ENCODE measurements around the gene PXMP2. TPM values are rescaled to one million over a fixed set of nuclear protein-coding genes. Genes with fewer than 3 reads are reported as not detected.

PXMP2 gene
- total RNA-seq, 1 donor from 2014 or later, result 19.1 TPM

- H3K27ac Mint-ChIP-seq, result no peak overlapping the region
- intact Hi-C loops (cut with micrococcal nuclease), result loop anchor here (10.0 kb wide), 1 partner anchor 54 kb away; the partner anchor contains the start of gene ANKLE2
- no peak for DNase-seq (ENCODE audit: low spot score)
- peaks cover 26% of the 10 kb centered on the region for H3K36me3 Mint-ChIP-seq (ENCODE audit: low read depth)
- H3K9me3 Mint-ChIP-seq, result no peaks in the 10 kb centered on the region
- H3K4me3 Mint-ChIP-seq (ENCODE audit: low read depth), result peak overlapping the region; percentile 85
- peaks cover 12% of the 10 kb centered on the region for H3K4me1 Mint-ChIP-seq (ENCODE audit: low read depth)
- H3K27me3 Mint-ChIP-seq (ENCODE audit: low read depth), result no peaks in the 10 kb centered on the region
Measured at GRCh38 chr12:132711080-132711843, 23.9 kb downstream of the PXMP2 start.

DNA sequence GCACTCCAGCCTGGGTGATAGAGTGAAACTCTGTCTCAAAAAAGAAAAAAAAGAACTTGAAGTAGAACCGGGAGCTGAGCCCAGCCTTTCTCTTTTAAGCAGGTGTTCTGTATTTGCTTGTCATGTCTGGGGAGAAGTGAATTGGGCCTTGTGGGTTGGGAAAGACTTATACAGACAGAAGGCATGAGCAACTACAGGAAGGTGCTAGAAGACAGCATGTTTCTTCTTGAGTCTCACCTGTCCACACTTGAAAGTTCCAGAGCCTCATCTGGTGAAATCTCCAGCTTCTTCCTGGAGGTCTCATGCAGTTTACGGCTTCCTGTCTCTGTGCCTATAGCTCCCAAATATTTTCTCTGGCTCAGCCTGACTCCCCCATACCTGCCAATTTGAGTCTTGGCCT is 25.7 kb downstream of the PXMP2 start:
- Mint-ChIP-seq H3K9me3 (no peaks in the 10 kb centered on the region), H3K27ac (no peak overlapping the region), H3K4me3 (ENCODE audit: low read depth) (peak overlapping the region; percentile 39), H3K4me1 (ENCODE audit: low read depth) (peaks cover 13% of the 10 kb centered on the region), H3K36me3 (ENCODE audit: low read depth) (peaks cover 26% of the 10 kb centered on the region), H3K27me3 (ENCODE audit: low read depth) (no peaks in the 10 kb centered on the region)
- DNase-seq (ENCODE audit: low spot score), result no peak
- intact Hi-C loops (cut with micrococcal nuclease), result loop anchor here (10.0 kb wide), 1 partner anchor 52 kb away; the partner anchor contains the start of gene ANKLE2

GRCh38 chr12:132715874-132716273 is 28.5 kb downstream of the PXMP2 start:
- intact Hi-C loops (cut with micrococcal nuclease), result loop anchor here (10.0 kb wide), 1 partner anchor 49 kb away; the partner anchor contains the start of gene ANKLE2
- H3K36me3 Mint-ChIP-seq (ENCODE audit: low read depth), result peaks cover 40% of the 10 kb centered on the region

GRCh38 chr12:132716356-132716755 is 29.0 kb downstream of the PXMP2 start:
- Mint-ChIP-seq H3K27me3 (ENCODE audit: low read depth) (no peaks in the 10 kb centered on the region), H3K4me3 (ENCODE audit: low read depth) (no peak overlapping the region), H3K27ac (no peak overlapping the region), H3K4me1 (ENCODE audit: low read depth) (peaks cover 10% of the 10 kb centered on the region), H3K9me3 (no peaks in the 10 kb centered on the region), H3K36me3 (ENCODE audit: low read depth) (peaks cover 45% of the 10 kb centered on the region)
- DNase-seq (ENCODE audit: low spot score), result no peak
- intact Hi-C loops (cut with micrococcal nuclease), result loop anchor here (10.0 kb wide), 1 partner anchor 48 kb away; the partner anchor contains the start of gene ANKLE2

More at GRCh38 chr12:132715874-132716273, 28.5 kb downstream of the PXMP2 start:
- Mint-ChIP-seq H3K27me3 (ENCODE audit: low read depth) (no peaks in the 10 kb centered on the region), H3K4me1 (ENCODE audit: low read depth) (peaks cover 10% of the 10 kb centered on the region), H3K4me3 (ENCODE audit: low read depth) (no peak overlapping the region), H3K27ac (no peak overlapping the region), H3K9me3 (no peaks in the 10 kb centered on the region)
- no peak for DNase-seq (ENCODE audit: low spot score)

- Mint-ChIP-seq H3K4me3 (ENCODE audit: low read depth) (no peak overlapping the region), H3K27me3 (ENCODE audit: low read depth) (no peaks in the 10 kb centered on the region), H3K4me1 (ENCODE audit: low read depth) (peaks cover 8% of the 10 kb centered on the region), H3K36me3 (ENCODE audit: low read depth) (peaks cover 49% of the 10 kb centered on the region), H3K9me3 (no peaks in the 10 kb centered on the region), H3K27ac (no peak overlapping the region)
- intact Hi-C loops (cut with micrococcal nuclease), result loop anchor here (10.0 kb wide), 1 partner anchor 48 kb away; the partner anchor contains the start of gene ANKLE2
- DNase-seq (ENCODE audit: low spot score), result no peak
Measured at GRCh38 chr12:132717011-132717410, 29.6 kb downstream of the PXMP2 start.

- H3K27me3 Mint-ChIP-seq (ENCODE audit: low read depth), result no peaks in the 10 kb centered on the region
- no peak overlapping the region for H3K4me3 Mint-ChIP-seq (ENCODE audit: low read depth)
- intact Hi-C loops (cut with micrococcal nuclease), result loop anchor here (10.0 kb wide), 1 partner anchor 47 kb away; the partner anchor contains the start of gene ANKLE2
- no peak overlapping the region for H3K27ac Mint-ChIP-seq
- peaks cover 52% of the 10 kb centered on the region for H3K36me3 Mint-ChIP-seq (ENCODE audit: low read depth)
- H3K4me1 Mint-ChIP-seq (ENCODE audit: low read depth), result peaks cover 7% of the 10 kb centered on the region
- no peak for DNase-seq (ENCODE audit: low spot score)
- H3K9me3 Mint-ChIP-seq, result no peaks in the 10 kb centered on the region
Measured at GRCh38 chr12:132717531-132718387, 30.4 kb downstream of the PXMP2 start.

DNA sequence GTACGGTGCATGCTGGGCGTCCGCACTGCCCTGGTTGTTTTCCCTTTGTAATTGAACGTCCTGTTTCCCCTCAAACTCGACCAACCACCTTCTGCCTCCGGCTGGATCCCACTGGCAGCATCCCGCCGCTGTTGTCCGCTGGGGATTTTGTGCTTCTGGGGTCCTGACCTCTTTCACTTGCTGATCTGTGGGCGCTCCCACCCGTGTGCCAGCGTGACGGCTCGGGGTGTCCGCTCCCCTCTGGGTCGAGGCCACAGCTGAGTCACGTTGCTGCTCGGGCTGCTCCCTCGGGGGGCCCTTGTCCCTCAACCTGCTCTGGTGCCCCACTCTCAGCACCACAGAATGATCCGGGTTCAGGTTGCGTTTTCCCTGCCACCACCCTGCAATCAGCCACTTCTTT is 31.3 kb downstream of the PXMP2 start:
- H3K4me3 Mint-ChIP-seq (ENCODE audit: low read depth), result no peak overlapping the region
- no peaks in the 10 kb centered on the region for H3K9me3 Mint-ChIP-seq
- peaks cover 2% of the 10 kb centered on the region for H3K4me1 Mint-ChIP-seq (ENCODE audit: low read depth)
- no peak for DNase-seq (ENCODE audit: low spot score)
- H3K27ac Mint-ChIP-seq, result no peak overlapping the region
- intact Hi-C loops (cut with micrococcal nuclease), result loop anchor here (10.0 kb wide), 1 partner anchor 46 kb away; the partner anchor contains the start of gene ANKLE2
- H3K36me3 Mint-ChIP-seq (ENCODE audit: low read depth), result peaks cover 55% of the 10 kb centered on the region
- no peaks in the 10 kb centered on the region for H3K27me3 Mint-ChIP-seq (ENCODE audit: low read depth)

- Mint-ChIP-seq H3K27me3 (ENCODE audit: low read depth) (no peaks in the 10 kb centered on the region), H3K4me3 (ENCODE audit: low read depth) (no peak overlapping the region), H3K9me3 (no peaks in the 10 kb centered on the region), H3K4me1 (ENCODE audit: low read depth) (peaks cover 2% of the 10 kb centered on the region), H3K27ac (no peak overlapping the region), H3K36me3 (ENCODE audit: low read depth) (peaks cover 61% of the 10 kb centered on the region)
- DNase-seq (ENCODE audit: low spot score), result no peak
- intact Hi-C loops (cut with micrococcal nuclease), result loop anchor here (10.0 kb wide), 1 partner anchor 45 kb away; the partner anchor contains the start of gene ANKLE2
Measured at GRCh38 chr12:132719141-132719953, 32.0 kb downstream of the PXMP2 start.

- intact Hi-C loops (cut with micrococcal nuclease), result loop anchor here (10.0 kb wide), 1 partner anchor 45 kb away; the partner anchor contains the start of gene ANKLE2
- H3K36me3 Mint-ChIP-seq (ENCODE audit: low read depth), result peaks cover 61% of the 10 kb centered on the region
- no peak overlapping the region for H3K27ac Mint-ChIP-seq
- H3K4me3 Mint-ChIP-seq (ENCODE audit: low read depth), result no peak overlapping the region
- H3K9me3 Mint-ChIP-seq, result no peaks in the 10 kb centered on the region
- no peak for DNase-seq (ENCODE audit: low spot score)
- H3K27me3 Mint-ChIP-seq (ENCODE audit: low read depth), result no peaks in the 10 kb centered on the region
- H3K4me1 Mint-ChIP-seq (ENCODE audit: low read depth), result peaks cover 2% of the 10 kb centered on the region
Measured at GRCh38 chr12:132719954-132720324, 32.6 kb downstream of the PXMP2 start.

DNA sequence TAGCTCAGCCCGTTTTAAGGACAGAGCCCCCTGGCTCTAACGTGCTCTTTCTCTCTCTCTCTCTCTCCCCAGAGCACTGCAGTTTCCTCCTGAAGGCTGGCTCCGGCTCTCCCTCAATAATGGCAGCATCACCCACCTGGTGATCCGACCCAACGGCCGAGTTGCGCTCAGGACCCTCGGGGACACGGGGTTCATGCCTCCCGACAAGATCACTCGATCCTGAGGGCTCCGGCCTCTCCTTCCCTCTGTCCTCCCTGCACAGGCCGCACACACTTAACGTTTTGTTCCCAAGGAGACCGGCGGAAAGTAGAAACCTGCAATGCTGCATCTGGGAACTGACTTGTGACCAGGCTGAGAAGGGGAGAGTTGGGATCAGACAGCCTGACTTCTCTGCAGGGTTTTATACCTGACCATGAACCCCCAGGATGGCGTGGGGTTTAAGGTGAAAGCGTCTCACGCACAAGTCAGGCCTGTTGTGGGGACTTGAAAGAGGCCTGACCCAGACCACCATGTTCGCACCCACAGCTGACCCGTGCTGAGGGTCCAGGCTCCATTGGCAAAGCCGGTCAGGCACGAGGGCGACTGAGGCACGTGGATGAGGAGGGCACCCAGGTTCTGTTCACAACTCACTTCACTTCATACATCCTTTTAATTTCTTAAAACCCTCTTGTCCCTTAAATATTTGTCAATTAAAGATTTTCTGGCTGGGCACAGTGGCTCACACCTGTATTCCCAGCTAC is 33.4 kb downstream of the PXMP2 start:
- no peak overlapping the region for H3K27ac Mint-ChIP-seq

GRCh38 chr12:132723015-132723763 is 35.8 kb downstream of the PXMP2 start:
- Mint-ChIP-seq H3K36me3 (ENCODE audit: low read depth) (peaks cover 84% of the 10 kb centered on the region), H3K4me3 (ENCODE audit: low read depth) (no peak overlapping the region), H3K9me3 (no peaks in the 10 kb centered on the region), H3K4me1 (ENCODE audit: low read depth) (no peaks in the 10 kb centered on the region), H3K27ac (no peak overlapping the region), H3K27me3 (ENCODE audit: low read depth) (no peaks in the 10 kb centered on the region)
- intact Hi-C loops (cut with micrococcal nuclease), result no loop called here
- DNase-seq (ENCODE audit: low spot score), result no peak

More for the DNA sequence above, 33.4 kb downstream of the PXMP2 start:
- DNase-seq (ENCODE audit: low spot score), result no peak
- peaks cover 70% of the 10 kb centered on the region for H3K36me3 Mint-ChIP-seq (ENCODE audit: low read depth)
- intact Hi-C loops (cut with micrococcal nuclease), result no loop called here
- H3K4me3 Mint-ChIP-seq (ENCODE audit: low read depth), result no peak overlapping the region
- no peaks in the 10 kb centered on the region for H3K9me3 Mint-ChIP-seq
- peaks cover 2% of the 10 kb centered on the region for H3K4me1 Mint-ChIP-seq (ENCODE audit: low read depth)
- no peaks in the 10 kb centered on the region for H3K27me3 Mint-ChIP-seq (ENCODE audit: low read depth)
